Stimulated activated CD4-positive, alpha-beta T cell treated with anti-CD3 and anti-CD28 coated beads, Interleukin-15, amount 100 ng/mL, for 1 hour (primary cell): ENCODE data around the gene CADM1.

ENCODE experiments used
- DNase-seq, 2 donors: peaks; one replicate each; pipeline ENCODE4 v3.0.0-alpha.2; 2020; ENCODE audit warnings: low read depth in 1 of 2, low spot score in 1 of 2

The CADM1 gene

GRCh38 chr11:115447273-115447864 is 56.8 kb downstream of the CADM1 start:
- DNase-seq, result no peak

- DNase-seq, result no peak
Observed at GRCh38 chr11:115446214-115446613, 58.0 kb downstream of the CADM1 start.

- DNase-seq, result no peak
Observed at GRCh38 chr11:115444542-115444941, 59.7 kb downstream of the CADM1 start.

- DNase-seq, result no peak
Observed at GRCh38 chr11:115439969-115440540, 64.2 kb downstream of the CADM1 start.

- no peak for DNase-seq
Observed at GRCh38 chr11:115439385-115439784, 64.8 kb downstream of the CADM1 start.

GRCh38 chr11:115437902-115438575 is 66.2 kb downstream of the CADM1 start:
- DNase-seq, result no peak

GRCh38 chr11:115430345-115430744 is 73.9 kb downstream of the CADM1 start:
- no peak for DNase-seq

- no peak for DNase-seq
Observed at GRCh38 chr11:115428306-115428705, 75.9 kb downstream of the CADM1 start.

- DNase-seq, result no peak
Observed at GRCh38 chr11:115425816-115426215, 78.4 kb downstream of the CADM1 start.

GRCh38 chr11:115425250-115425649 is 79.0 kb downstream of the CADM1 start:
- DNase-seq, result no peak

GRCh38 chr11:115423728-115424459 is 80.3 kb downstream of the CADM1 start:
- no peak for DNase-seq

GRCh38 chr11:115421992-115422689 is 82.1 kb downstream of the CADM1 start:
- DNase-seq, result no peak

GRCh38 chr11:115421352-115421991 is 82.7 kb downstream of the CADM1 start:
- no peak for DNase-seq

GRCh38 chr11:115420505-115420904 is 83.7 kb downstream of the CADM1 start:
- DNase-seq, result no peak

- no peak for DNase-seq
Observed at GRCh38 chr11:115418626-115419025, 85.6 kb downstream of the CADM1 start.

- no peak for DNase-seq
Observed at GRCh38 chr11:115418081-115418480, 86.1 kb downstream of the CADM1 start.

GRCh38 chr11:115411120-115411519 is 93.1 kb downstream of the CADM1 start:
- no peak for DNase-seq

- no peak for DNase-seq
Observed at GRCh38 chr11:115409691-115410220, 94.5 kb downstream of the CADM1 start.

- no peak for DNase-seq
Observed at GRCh38 chr11:115409116-115409670, 95.0 kb downstream of the CADM1 start.
